Heart right ventricle (tissue), 16 donors: ENCODE results near the gene KCNT2. TPM values are rescaled to one million over a fixed set of nuclear protein-coding genes. Genes with fewer than 3 reads are reported as not detected.

Experiments used
- ATAC-seq, 8 donors: fragments of 200-7000 bp; cut with Tn5 transposase; one replicate each; pipeline ENCODE4 v1.9.1; 2020; ENCODE audit warnings: mild to moderate bottlenecking in 8 of 8, moderate library complexity in 8 of 8, moderate number of reproducible peaks in 1 of 8
- DNase-seq, 2 donors: peaks; one replicate each; pipeline ENCODE4 v3.0.0-alpha.2; 2020
- H3K27ac ChIP-seq, 10 donors: fragments of 200-600 bp; sonication (generic) in 2 of 10; one replicate each; pipeline versions ENCODE4 v1.5.0 to v1.8.0; 2020 to 2022; ENCODE audit warnings: mild to moderate bottlenecking in 3 of 10
- H3K27me3 ChIP-seq, 7 donors: fragments of 200-600 bp; one replicate each; pipeline ENCODE4 v1.8.0; 2021 to 2022; ENCODE audit warnings: mild to moderate bottlenecking in 2 of 7
- H3K36me3 ChIP-seq, 9 donors: fragments of 200-600 bp; sonication (generic) in 1 of 9; one replicate each; pipeline versions ENCODE4 v1.5.0 to v1.8.0; 2020 to 2022; ENCODE audit warnings: mild to moderate bottlenecking in 2 of 9
- H3K4me1 ChIP-seq, 9 donors: fragments of 200-600 bp; sonication (generic) in 1 of 9; one replicate each; pipeline versions ENCODE4 v1.5.0 to v1.8.0; 2020 to 2022; ENCODE audit warnings: mild to moderate bottlenecking in 4 of 9
- H3K4me3 ChIP-seq, 10 donors: fragments of 200-600 bp; sonication (generic) in 2 of 10; one replicate each; pipeline versions ENCODE4 v1.5.0 to v1.8.0; 2020 to 2022; ENCODE audit warnings: mild to moderate bottlenecking in 7 of 10, moderate library complexity in 2 of 10
- H3K9me3 ChIP-seq, 11 donors: fragments of 200-600 bp in 10 of 11; sonication (generic) in 2 of 11; one replicate each; pipeline versions ENCODE4 v1.5.0 to v1.8.0; 2013 to 2022; ENCODE audit warnings: mild to moderate bottlenecking in 2 of 11, control low read depth in 1 of 11, moderate library complexity in 1 of 11
- WGBS, 2 donors: extraction: QIAGEN DNeasy Blood & Tissue Kit; methylation state at CpG; one replicate each; pipeline ENCODE4 v1.1.7; 2013; ENCODE audit warnings: inconsistent platforms in 1 of 2; 5-methylcytosine and 5-hydroxymethylcytosine counted together
- intact Hi-C, 10 donors: fragments of 100-400 bp; cut with DNase I; formaldehyde crosslinking; loops; one replicate each; pipeline versions ENCODE4 v1.11.1 to v1.14.2; 2022
- polyA plus RNA-seq, 2 donors: library from polyadenylated mRNA; stranded (reverse); fragments of 200-250 nt; gene quantifications; one replicate each; pipeline ENCODE4 v1.2.3, GENCODE V29; 2013
- total RNA-seq, 10 donors: library from RNA; stranded (reverse); fragmentation: NEBNext Ultra II Directional in 3 of 10; extraction: Animal tissue kit (Norgen Biotek cat#: 25700) in 3 of 10; gene quantifications; one replicate each; pipeline versions ENCODE4 v1.2.1 to v1.2.4, GENCODE V29; 2021 to 2023
- TF ChIP-seq, protein P1 (sequence below), 9 donors: fragments of 200-600 bp; sonication (generic) in 2 of 9; IDR thresholded peaks; one replicate each; pipeline versions ENCODE4 v1.5.0 to v1.8.0; 2021 to 2022; ENCODE audit warnings: antibody characterized with exemption in 9 of 9, mild to moderate bottlenecking in 5 of 9, moderate library complexity in 1 of 9
- donor health status: Arrhythmogenic right ventricular cardiomyopathy.
- donor health status: ischemic (EF 13 %, LVEDD 7.1; RV severe dilation, severe dysfunction).
- donor health status: healthy with polysubstance abuse.
- donor health status: DM: no; HTN: yes; CAD: no.
- donor health status: DM: no; HTN: no; CAD: no.
- donor health status: ischemic (EF 25% LVEDD 6.9; RV normal size, moderate dysfunction).
- donor health status: ischemic (EF 25% LVEDD 5.7; RV mildly dilated, moderate dysfunction).
- donor health status: healthy.
- donor health status: DM: yes; HTN: yes; CAD: no.
- donor health status: Ischemic cardiomyopathy.
- donor health status: ischemic (EF 35%, LVEDD 5.7; RV mildly dilated, moderate dysfunction).
- donor health status: nonischemic (EF 11% LVEDD 7.7; RV severe dilation, severe dysfunction).
- donor health status: DM: yes; HTN: yes; CAD: no.
- donor health status: PGD.
- donor health status: ischemic (EF 29% LVEDD 5.4; RV normal size, mild dysfunction).
- donor health status: nonischemic (EF 23%, LVEDD 6.1; RV moderate dilation, normal function).

The KCNT2 gene
- total and polyA plus RNA-seq, 12 donors, result 0.26 to 1.1 (median 0.68) TPM

- H3K9me3 ChIP-seq, result peaks cover 0 to 43% (median 11%) of the 10 kb centered on the region in 11 donors
- ATAC-seq, result no peak
- no peaks in the 10 kb centered on the region for H3K27me3 ChIP-seq
- intact Hi-C loops, result no loop called here
- no peaks in the 10 kb centered on the region for H3K36me3 ChIP-seq
- no peak overlapping the region for H3K27ac ChIP-seq
- no peak overlapping the region for H3K4me3 ChIP-seq
- TF ChIP-seq, protein P1, sequence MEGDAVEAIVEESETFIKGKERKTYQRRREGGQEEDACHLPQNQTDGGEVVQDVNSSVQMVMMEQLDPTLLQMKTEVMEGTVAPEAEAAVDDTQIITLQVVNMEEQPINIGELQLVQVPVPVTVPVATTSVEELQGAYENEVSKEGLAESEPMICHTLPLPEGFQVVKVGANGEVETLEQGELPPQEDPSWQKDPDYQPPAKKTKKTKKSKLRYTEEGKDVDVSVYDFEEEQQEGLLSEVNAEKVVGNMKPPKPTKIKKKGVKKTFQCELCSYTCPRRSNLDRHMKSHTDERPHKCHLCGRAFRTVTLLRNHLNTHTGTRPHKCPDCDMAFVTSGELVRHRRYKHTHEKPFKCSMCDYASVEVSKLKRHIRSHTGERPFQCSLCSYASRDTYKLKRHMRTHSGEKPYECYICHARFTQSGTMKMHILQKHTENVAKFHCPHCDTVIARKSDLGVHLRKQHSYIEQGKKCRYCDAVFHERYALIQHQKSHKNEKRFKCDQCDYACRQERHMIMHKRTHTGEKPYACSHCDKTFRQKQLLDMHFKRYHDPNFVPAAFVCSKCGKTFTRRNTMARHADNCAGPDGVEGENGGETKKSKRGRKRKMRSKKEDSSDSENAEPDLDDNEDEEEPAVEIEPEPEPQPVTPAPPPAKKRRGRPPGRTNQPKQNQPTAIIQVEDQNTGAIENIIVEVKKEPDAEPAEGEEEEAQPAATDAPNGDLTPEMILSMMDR (IDR thresholded peaks at IDR 0.05), result no peak
- WGBS, 2 donors, result 87 to 89% methylated on average over 3 of the region's 3 CpGs
- peaks cover 0 to 6% (median 0%) of the 10 kb centered on the region in 9 donors for H3K4me1 ChIP-seq
- DNase-seq, result no peak
These were observed 48.9 kb downstream of the KCNT2 start for GRCh38 chr1:196559314-196559713.

DNA sequence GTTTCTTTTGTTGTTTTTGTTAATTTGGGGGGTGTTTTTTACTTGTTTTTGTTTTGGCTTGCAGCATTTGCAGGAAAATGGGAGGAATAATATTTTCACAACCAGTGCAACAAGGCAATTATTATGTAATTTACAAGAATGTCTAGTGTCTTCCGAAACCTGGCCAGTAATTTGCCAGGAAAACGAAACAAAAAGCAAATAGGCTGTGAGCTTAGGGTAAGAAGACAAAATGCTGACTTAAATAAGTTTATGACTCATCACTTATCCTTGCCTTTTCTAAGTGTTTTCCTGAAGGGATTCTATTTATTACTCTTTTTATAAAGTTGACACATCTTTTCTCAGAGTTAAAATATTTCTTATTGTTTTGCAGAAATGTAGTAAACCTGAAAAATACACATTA is 49.8 kb downstream of the KCNT2 start:
- peak overlapping the region in 4 of 10 donors; percentile 24 to 48 (median 28) for H3K27ac ChIP-seq
- DNase-seq, result peak in 1 of 2 donors; percentile 28
- ATAC-seq, result peak in 5 of 8 donors; percentile 67 to 80 (median 76)
- peak overlapping the region in 6 of 10 donors; percentile 22 to 39 (median 30) for H3K4me3 ChIP-seq
- WGBS, 2 donors, result 27 to 39% methylated on average over 2 of the region's 2 CpGs
- TF ChIP-seq, protein P1 (IDR thresholded peaks at IDR 0.05), result no peak
- H3K9me3 ChIP-seq, result peaks cover 0 to 43% (median 8%) of the 10 kb centered on the region in 11 donors
- H3K36me3 ChIP-seq, result no peaks in the 10 kb centered on the region
- intact Hi-C loops, result no loop called here
- no peaks in the 10 kb centered on the region for H3K27me3 ChIP-seq
- H3K4me1 ChIP-seq, result peaks cover 0 to 6% (median 0%) of the 10 kb centered on the region in 9 donors

GRCh38 chr1:196557797-196558196 is 50.4 kb downstream of the KCNT2 start:
- Histone ChIP-seq H3K9me3 (peaks cover 0 to 41% (median 8%) of the 10 kb centered on the region in 11 donors), H3K4me1 (peaks cover 0 to 6% (median 0%) of the 10 kb centered on the region in 9 donors), H3K4me3 (peak overlapping the region in 6 of 10 donors; percentile 22 to 39 (median 30)), H3K36me3 (no peaks in the 10 kb centered on the region), H3K27ac (peak overlapping the region in 4 of 10 donors; percentile 24 to 48 (median 28)), H3K27me3 (no peaks in the 10 kb centered on the region)
- DNase-seq, result no peak
- ATAC-seq, result peak in 2 of 8 donors; percentile 63 to 67
- WGBS, 2 donors, result 69 to 72% methylated on average over 2 of the region's 2 CpGs
- TF ChIP-seq, protein P1 (IDR thresholded peaks at IDR 0.05), result no peak
- intact Hi-C loops, result no loop called here

GRCh38 chr1:196550731-196551130 is 57.5 kb downstream of the KCNT2 start:
- Histone ChIP-seq H3K4me3 (no peak overlapping the region), H3K4me1 (no peaks in the 10 kb centered on the region), H3K9me3 (peaks cover 0 to 26% (median 4%) of the 10 kb centered on the region in 11 donors), H3K27ac (no peak overlapping the region), H3K27me3 (no peaks in the 10 kb centered on the region), H3K36me3 (no peaks in the 10 kb centered on the region)
- TF ChIP-seq, protein P1 (IDR thresholded peaks at IDR 0.05), result no peak
- ATAC-seq (no peak), DNase-seq (no peak)
- intact Hi-C loops, result no loop called here
